Fibroblast of villous mesenchyme (primary cell): ENCODE results near the gene ATP11A. TPM values are rescaled to one million over a fixed set of nuclear protein-coding genes. Genes with fewer than 3 reads are reported as not detected.

Experiments
- DNase-seq: peaks from one replicate; pipeline ENCODE4 v3.0.0-alpha.2; 2010; ENCODE audit warnings: low read depth
- H3K4me3 ChIP-seq: 2 replicates; pipeline ENCODE4 v1.5.1; 2011; ENCODE audit warnings: low read depth, mild to moderate bottlenecking, low read length
- CTCF ChIP-seq: IDR thresholded peaks from 2 replicates; pipeline ENCODE4 v1.5.1; 2012; ENCODE audit warnings: low read depth, mild to moderate bottlenecking, low read length; ENCODE audit not compliant: insufficient read depth
- total RNA-seq: library from RNA; depleted of rRNA; stranded (reverse); fragments of >200 nt; gene quantifications from 2 replicates; pipeline ENCODE4 v1.2.3, GENCODE V29; 2012

ATP11A gene
- total RNA-seq, 1 donor: 6.9 TPM

GRCh38 chr13:112746044-112746443 is 56.2 kb downstream of the ATP11A start:
- H3K4me3 ChIP-seq: no peak overlapping the region
- TF ChIP-seq CTCF: no peak
- DNase-seq: no peak

- no peak for DNase-seq
- H3K4me3 ChIP-seq: no peak overlapping the region
- TF ChIP-seq CTCF: no peak
These were observed 57.4 kb downstream of the ATP11A start for GRCh38 chr13:112747256-112747655.

- peak; percentile 22 for DNase-seq
- no peak overlapping the region for H3K4me3 ChIP-seq
- peak; percentile 5 for TF ChIP-seq CTCF
These were observed 59.3 kb downstream of the ATP11A start for GRCh38 chr13:112748947-112749735.

- DNase-seq: no peak
- H3K4me3 ChIP-seq: no peak overlapping the region
- no peak for TF ChIP-seq CTCF
These were observed 60.7 kb downstream of the ATP11A start for GRCh38 chr13:112750570-112750969.

- no peak for TF ChIP-seq CTCF
- no peak for DNase-seq
- no peak overlapping the region for H3K4me3 ChIP-seq
These were observed 61.8 kb downstream of the ATP11A start for GRCh38 chr13:112751617-112752016.

- DNase-seq: no peak
- TF ChIP-seq CTCF: no peak
- no peak overlapping the region for H3K4me3 ChIP-seq
These were observed 62.4 kb downstream of the ATP11A start for GRCh38 chr13:112752211-112752610.
